ENCODE measurements around the gene NTSR1. TPM values are rescaled to one million over a fixed set of nuclear protein-coding genes. Genes with fewer than 3 reads are reported as not detected.

NTSR1 gene
- polyA plus RNA-seq, 12 donors, result 0.04 to 0.24 (median 0.14) TPM; not detected in 3

GRCh38 chr20:62692801-62693523 lies 15.7 kb upstream of the NTSR1 start:
- no peak for DNase-seq

GRCh38 chr20:62693524-62693922 lies 15.1 kb upstream of the NTSR1 start:
- no peak for DNase-seq

- DNase-seq, result no peak
These were observed 14.5 kb upstream of the NTSR1 start for GRCh38 chr20:62694106-62694505.

- DNase-seq, result no peak
These were observed 13.8 kb upstream of the NTSR1 start for GRCh38 chr20:62694868-62695267.

GRCh38 chr20:62695448-62696414 lies 12.9 kb upstream of the NTSR1 start:
- no peak for DNase-seq

- no peak for DNase-seq
These were observed 12.1 kb upstream of the NTSR1 start for GRCh38 chr20:62696434-62696957.

GRCh38 chr20:62696989-62697388 lies 11.6 kb upstream of the NTSR1 start:
- no peak for DNase-seq

- no peak for DNase-seq
These were observed 11.1 kb upstream of the NTSR1 start for GRCh38 chr20:62697468-62697912.

- DNase-seq, result no peak
These were observed 10.4 kb upstream of the NTSR1 start for GRCh38 chr20:62698231-62698630.

GRCh38 chr20:62699296-62699695 lies 9.3 kb upstream of the NTSR1 start:
- DNase-seq, result no peak

GRCh38 chr20:62699741-62700140 lies 8.9 kb upstream of the NTSR1 start:
- DNase-seq, result no peak

GRCh38 chr20:62700261-62700930 lies 8.2 kb upstream of the NTSR1 start:
- DNase-seq, result no peak

- DNase-seq, result no peak
These were observed 7.2 kb upstream of the NTSR1 start for GRCh38 chr20:62701161-62702012.

GRCh38 chr20:62702013-62702300 lies 6.7 kb upstream of the NTSR1 start:
- DNase-seq, result no peak

- DNase-seq, result no peak
These were observed 5.5 kb upstream of the NTSR1 start for GRCh38 chr20:62702895-62703852.

- no peak for DNase-seq
These were observed 4.8 kb upstream of the NTSR1 start for GRCh38 chr20:62703853-62704228.

GRCh38 chr20:62704341-62704948 lies 4.2 kb upstream of the NTSR1 start:
- peak; percentile 87 for DNase-seq

- no peak for DNase-seq
These were observed 3.0 kb upstream of the NTSR1 start for GRCh38 chr20:62705627-62706026.

GRCh38 chr20:62706344-62706743 lies 2.3 kb upstream of the NTSR1 start:
- no peak for DNase-seq

- DNase-seq, result no peak
These were observed 1.8 kb upstream of the NTSR1 start for GRCh38 chr20:62706857-62707256.
